NCI-H1436 (cell line): ENCODE data around the gene ASIC4.

Experiments
- DNase-seq: peaks from one replicate; lab custom pipeline; 2025; lab: John Stamatoyannopoulos, UW

Gene ASIC4

GRCh38 chr2:219482674-219483405, 31.4 kb upstream of the ASIC4 start:
- DNase-seq: no peak

- no peak for DNase-seq
Measured at GRCh38 chr2:219483451-219484342, 30.6 kb upstream of the ASIC4 start.

GRCh38 chr2:219484343-219485200, 29.7 kb upstream of the ASIC4 start:
- DNase-seq: peak; percentile 9

- no peak for DNase-seq
Measured at GRCh38 chr2:219485201-219485580, 29.1 kb upstream of the ASIC4 start.

- DNase-seq: no peak
Measured at GRCh38 chr2:219486380-219486959, 27.8 kb upstream of the ASIC4 start.

- no peak for DNase-seq
Measured at GRCh38 chr2:219488149-219488843, 26.0 kb upstream of the ASIC4 start.

- no peak for DNase-seq
Measured at GRCh38 chr2:219488844-219489194, 25.5 kb upstream of the ASIC4 start.

GRCh38 chr2:219489315-219489714, 25.0 kb upstream of the ASIC4 start:
- DNase-seq: no peak

GRCh38 chr2:219490186-219490585, 24.1 kb upstream of the ASIC4 start:
- no peak for DNase-seq

GRCh38 chr2:219490600-219491130, 23.6 kb upstream of the ASIC4 start:
- DNase-seq: no peak

GRCh38 chr2:219491278-219491963, 22.9 kb upstream of the ASIC4 start:
- DNase-seq: no peak

GRCh38 chr2:219492575-219492974, 21.7 kb upstream of the ASIC4 start:
- DNase-seq: no peak

- no peak for DNase-seq
Measured at GRCh38 chr2:219493086-219493485, 21.2 kb upstream of the ASIC4 start.

GRCh38 chr2:219494952-219495530, 19.2 kb upstream of the ASIC4 start:
- no peak for DNase-seq

- peak; percentile 75 for DNase-seq
Measured at GRCh38 chr2:219495531-219496122, 18.7 kb upstream of the ASIC4 start.

GRCh38 chr2:219496247-219496824, 17.9 kb upstream of the ASIC4 start:
- peak; percentile 40 for DNase-seq

GRCh38 chr2:219496825-219497494, 17.3 kb upstream of the ASIC4 start:
- DNase-seq: no peak

GRCh38 chr2:219497495-219498279, 16.6 kb upstream of the ASIC4 start:
- no peak for DNase-seq
